ENCODE measurements around the gene PEPD.

The PEPD gene

GRCh38 chr19:33528404-33528803, 6.8 kb upstream of the PEPD start:
- TF ChIP-seq CTCF (IDR thresholded peaks at IDR 0.05; ENCODE audit: borderline replicate concordance, insufficient read depth, low read depth, low read length) = no peak
- H3K4me3 ChIP-seq (ENCODE audit: low read depth, low read length) = no peak overlapping the region

GRCh38 chr19:33527125-33527524, 5.5 kb upstream of the PEPD start:
- no peak overlapping the region for H3K4me3 ChIP-seq (ENCODE audit: low read depth, low read length)

GRCh38 chr19:33524024-33524664, 2.6 kb upstream of the PEPD start:
- TF ChIP-seq CTCF (IDR thresholded peaks at IDR 0.05; ENCODE audit: borderline replicate concordance, insufficient read depth, low read depth, low read length) = no peak
- no peak overlapping the region for H3K4me3 ChIP-seq (ENCODE audit: low read depth, low read length)

More at GRCh38 chr19:33527125-33527524, 5.5 kb upstream of the PEPD start:
- no peak for TF ChIP-seq CTCF (IDR thresholded peaks at IDR 0.05; ENCODE audit: borderline replicate concordance, insufficient read depth, low read depth, low read length)

GRCh38 chr19:33523167-33523566, 1.6 kb upstream of the PEPD start:
- no peak for TF ChIP-seq CTCF (IDR thresholded peaks at IDR 0.05; ENCODE audit: borderline replicate concordance, insufficient read depth, low read depth, low read length)
- H3K4me3 ChIP-seq (ENCODE audit: low read depth, low read length) = no peak overlapping the region

- no peak for TF ChIP-seq CTCF (IDR thresholded peaks at IDR 0.05; ENCODE audit: borderline replicate concordance, insufficient read depth, low read depth, low read length)
- H3K4me3 ChIP-seq (ENCODE audit: low read depth, low read length) = peak overlapping the region; percentile 72
These were observed 726 bp upstream of the PEPD start for GRCh38 chr19:33522371-33522662.

- TF ChIP-seq CTCF (IDR thresholded peaks at IDR 0.05; ENCODE audit: borderline replicate concordance, insufficient read depth, low read depth, low read length) = no peak
- H3K4me3 ChIP-seq (ENCODE audit: low read depth, low read length) = peak overlapping the region; percentile 72
These were observed 629 bp downstream of the PEPD start for GRCh38 chr19:33520844-33521479.

GRCh38 chr19:33520048-33520643, 1.4 kb downstream of the PEPD start:
- H3K4me3 ChIP-seq (ENCODE audit: low read depth, low read length) = no peak overlapping the region
- no peak for TF ChIP-seq CTCF (IDR thresholded peaks at IDR 0.05; ENCODE audit: borderline replicate concordance, insufficient read depth, low read depth, low read length)

Data from GM12875 (cell line).